Kidney (tissue), 14 donors: ENCODE results near the gene GMIP. TPM values are rescaled to one million over a fixed set of nuclear protein-coding genes. Genes with fewer than 3 reads are reported as not detected.

ENCODE experiments used
- DNase-seq, 5 donors: peaks; one replicate each; pipeline ENCODE4 v3.0.0-alpha.2; 2013 to 2020
- FAIRE-seq: peaks from 2 replicates; lab custom pipeline; 2012; peaks lifted over from hg19 to GRCh38; lab: Jason Lieb, UNC
- H3K27ac ChIP-seq, 2 donors: one replicate each; pipeline ENCODE4 v1.7.0; 2013; ENCODE audit warnings: low read depth in 2 of 2, low read length in 2 of 2, inconsistent platforms in 1 of 2
- H3K27me3 ChIP-seq: one replicate; pipeline ENCODE4 v1.7.1; 2013; ENCODE audit warnings: low read length, inconsistent platforms; ENCODE audit not compliant: control insufficient read depth, insufficient read depth
- H3K36me3 ChIP-seq, 3 donors: one replicate each; pipeline versions ENCODE4 v1.7.0 to v1.7.1; 2013; ENCODE audit warnings: low read length in 3 of 3, control low read depth in 1 of 3, inconsistent platforms in 1 of 3; ENCODE audit not compliant: insufficient read depth in 3 of 3, control insufficient read depth in 2 of 3
- H3K4me1 ChIP-seq, 3 donors: one replicate each; pipeline versions ENCODE4 v1.7.0 to v1.7.1; 2013; ENCODE audit warnings: low read length in 3 of 3, inconsistent platforms in 1 of 3, low read depth in 1 of 3; ENCODE audit not compliant: control insufficient read depth in 2 of 3, insufficient read depth in 2 of 3
- H3K4me3 ChIP-seq, 3 donors: one replicate each; pipeline versions ENCODE4 v1.7.0 to v1.8.1; 2013; ENCODE audit warnings: low read length in 3 of 3, control low read depth in 1 of 3, inconsistent platforms in 1 of 3
- H3K9ac ChIP-seq, 3 donors: one replicate each; pipeline versions ENCODE4 v1.7.0 to v1.7.1; 2013; ENCODE audit warnings: low read length in 3 of 3, control low read depth in 1 of 3, inconsistent platforms in 1 of 3
- H3K9me3 ChIP-seq, 3 donors: one replicate each; pipeline versions ENCODE4 v1.7.0 to v1.7.1; 2013; ENCODE audit warnings: low read length in 3 of 3, control low read depth in 1 of 3, inconsistent platforms in 1 of 3; ENCODE audit not compliant: control insufficient read depth in 2 of 3, insufficient read depth in 1 of 3
- CTCF ChIP-seq: IDR thresholded peaks from 3 replicates; pipeline ENCODE4 v1.5.1; 2012; ENCODE audit warnings: mild to moderate bottlenecking, moderate library complexity, borderline replicate concordance; ENCODE audit not compliant: insufficient read depth; ENCODE audit errors: extremely low read depth
- intact Hi-C: fragments of 100-400 bp; cut with DNase I; formaldehyde crosslinking; loops from one replicate; pipeline ENCODE4 v1.11.1; 2022
- polyA plus RNA-seq: library from polyadenylated mRNA; stranded (reverse); fragments of 350-450 nt; fragmentation: Illumina TruSeq; extraction: RNeasy Lipid Tissue Mini Kit (QIAGEN cat#74804); gene quantifications from one replicate; pipeline ENCODE4 v1.2.3, GENCODE V29; 2014; ENCODE audit warnings: low read depth, low replicate concordance; ENCODE audit not compliant: insufficient read depth
- total RNA-seq: library from RNA; stranded (reverse); fragmentation: NEBNext Ultra II Directional; extraction: Animal tissue kit (Norgen Biotek cat#: 25700); gene quantifications from one replicate; pipeline ENCODE4 v1.2.1, GENCODE V29; 2021
- donor health status: control.
- donor health status: control.
- donor health status: control.
- donor health status: control.
- donor health status: control.
- donor health status: DM: yes; HTN: yes; CAD: no.
- donor health status: Normal renal cell carcinoma (clear cell type).

Gene GMIP
- total and polyA plus RNA-seq, 2 donors from 2014 or later = 3.3 to 18.8 TPM

DNA sequence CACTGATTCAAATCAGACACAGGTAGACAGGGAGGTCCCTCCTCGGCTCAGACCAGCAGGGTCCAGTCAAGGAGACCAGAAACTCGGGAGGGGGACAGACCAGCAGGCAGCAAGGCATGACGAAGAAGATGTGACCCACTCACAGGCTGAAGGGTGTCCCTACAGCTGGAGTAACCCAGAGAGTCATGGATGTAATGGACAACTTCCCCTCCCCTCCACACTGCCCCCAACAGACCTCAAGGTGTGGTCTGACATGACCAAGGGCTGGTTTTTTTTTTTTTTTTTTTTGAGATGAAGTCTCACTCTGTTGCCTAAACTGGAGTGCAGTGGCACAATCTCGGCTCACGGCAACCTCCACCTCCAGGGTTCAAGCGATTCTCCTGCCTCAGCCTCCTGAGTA lies 59.1 kb downstream of the GMIP start:
- intact Hi-C loops = no loop called here
- no peaks in the 10 kb centered on the region for H3K4me1 ChIP-seq
- H3K9ac ChIP-seq = no peak overlapping the region
- H3K27ac ChIP-seq = no peak overlapping the region
- TF ChIP-seq CTCF = no peak
- H3K27me3 ChIP-seq = no peaks in the 10 kb centered on the region
- FAIRE-seq (no peak), DNase-seq (no peak)
- H3K4me3 ChIP-seq = no peak overlapping the region
- H3K9me3 ChIP-seq = no peaks in the 10 kb centered on the region
- H3K36me3 ChIP-seq = no peaks in the 10 kb centered on the region

- Histone ChIP-seq H3K4me3 (no peak overlapping the region), H3K4me1 (no peaks in the 10 kb centered on the region), H3K9me3 (no peaks in the 10 kb centered on the region), H3K27ac (no peak overlapping the region), H3K9ac (no peak overlapping the region), H3K27me3 (no peaks in the 10 kb centered on the region), H3K36me3 (no peaks in the 10 kb centered on the region)
- FAIRE-seq (no peak), DNase-seq (no peak)
- no peak for TF ChIP-seq CTCF
- intact Hi-C loops = no loop called here
These were observed 61.0 kb downstream of the GMIP start for GRCh38 chr19:19582471-19582870.

- Histone ChIP-seq H3K9me3 (no peaks in the 10 kb centered on the region), H3K27ac (no peak overlapping the region), H3K9ac (no peak overlapping the region), H3K27me3 (no peaks in the 10 kb centered on the region), H3K4me3 (no peak overlapping the region), H3K36me3 (no peaks in the 10 kb centered on the region), H3K4me1 (no peaks in the 10 kb centered on the region)
- intact Hi-C loops = no loop called here
- DNase-seq (no peak), FAIRE-seq (no peak)
- TF ChIP-seq CTCF = no peak
These were observed 62.1 kb downstream of the GMIP start for GRCh38 chr19:19581391-19581790.

DNA sequence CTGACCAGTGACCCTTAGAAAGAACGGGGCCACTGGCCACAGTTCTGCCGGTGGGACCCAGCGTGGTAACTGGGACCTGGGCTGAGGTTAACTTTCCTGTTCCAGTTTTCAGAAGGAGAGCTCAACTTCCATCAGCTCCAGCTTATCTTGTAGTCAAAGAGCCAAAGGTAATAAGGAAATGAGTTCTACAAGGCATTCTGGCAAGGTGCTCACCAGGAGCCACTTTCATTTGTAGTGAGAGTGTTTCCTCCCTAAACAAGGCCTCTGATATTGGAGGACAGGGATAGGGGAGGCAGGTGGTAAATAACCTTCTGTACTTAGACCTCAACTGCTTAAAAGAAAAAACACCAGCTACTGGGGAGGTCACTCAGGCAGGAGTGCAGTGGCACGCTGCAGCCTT lies 63.0 kb downstream of the GMIP start:
- H3K9ac ChIP-seq = no peak overlapping the region
- intact Hi-C loops = no loop called here
- H3K27me3 ChIP-seq = no peaks in the 10 kb centered on the region
- TF ChIP-seq CTCF = no peak
- DNase-seq = no peak
- H3K4me1 ChIP-seq = no peaks in the 10 kb centered on the region
- no peak overlapping the region for H3K27ac ChIP-seq
- H3K9me3 ChIP-seq = no peaks in the 10 kb centered on the region
- no peak for FAIRE-seq
- H3K4me3 ChIP-seq = no peak overlapping the region
- no peaks in the 10 kb centered on the region for H3K36me3 ChIP-seq
